DOHH2 (cell line): Measurements from ENCODE around the gene CST3.

Experiments
- CTCF ChIP-seq: fragments of 200-600 bp; sonication (generic); IDR thresholded peaks from one replicate; pipeline ENCODE4 v1.5.1; 2014; ENCODE audit warnings: antibody characterized with exemption, mild to moderate bottlenecking, low read depth, low read length; ENCODE audit not compliant: poor library complexity, severe bottlenecking
- EZH2phosphoT487 ChIP-seq: fragments of 200-600 bp; sonication (generic); IDR thresholded peaks from 2 replicates; pipeline ENCODE4 v1.6.1; 2017; ENCODE audit warnings: borderline replicate concordance, mild to moderate bottlenecking, antibody characterized with exemption, low read length, moderate library complexity, mixed read lengths

- TF ChIP-seq CTCF, result no peak
- no peak for TF ChIP-seq EZH2phosphoT487
These were observed 14.9 kb downstream of the CST3 start for GRCh38 chr20:23622839-23623343.
